ENCODE results near the gene TRPC3.

- TF ChIP-seq CTCF (conservative IDR thresholded peaks at IDR 0.05) (no peak), EZH2 (IDR thresholded peaks at IDR 0.05; ENCODE audit: low read depth) (no peak)
These were observed 70.7 kb downstream of the TRPC3 start for GRCh38 chr4:121881158-121881557.
